ENCODE results near the gene RAB39A.
"Not testable (repeated sequence)": the region's sequence is repeated elsewhere in the genome, so short reads cannot be mapped to it uniquely, and the experiment has no call there.

The RAB39A gene

DNA sequence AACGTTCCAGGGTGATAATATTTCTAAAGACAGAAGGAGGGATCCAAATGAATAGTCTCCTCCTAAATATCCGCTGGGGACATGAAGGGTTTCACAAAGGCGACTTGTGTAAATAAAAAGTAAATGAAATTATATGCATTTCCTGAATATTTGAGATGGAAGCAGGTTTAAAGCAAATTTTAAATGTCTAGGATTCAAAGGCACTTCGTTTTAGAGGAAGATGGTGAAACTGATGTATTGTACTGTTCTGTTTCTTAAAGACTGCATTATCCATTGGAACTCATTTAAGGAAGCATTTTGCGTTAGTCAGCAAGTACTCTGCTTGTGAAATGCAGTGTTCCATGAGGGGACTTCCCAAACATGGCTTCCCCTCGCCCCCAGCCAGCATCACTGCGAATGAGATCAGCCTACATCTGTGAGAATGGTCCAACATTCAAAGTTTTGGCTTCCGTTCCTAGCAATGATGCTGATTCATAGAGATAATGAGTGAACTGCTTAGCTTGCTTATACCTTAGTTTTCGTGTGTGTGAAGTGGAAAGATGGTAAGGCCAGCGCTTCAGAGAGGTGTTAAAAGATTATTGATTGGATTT, 1.5 kb downstream of the RAB39A start:
- no peaks in the 10 kb centered on the region for H3K9me3 ChIP-seq
- no peak for DNase-seq (ENCODE audit: low spot score in 2 of 2)
- H3K4me1 ChIP-seq: peaks cover 8% of the 10 kb centered on the region; the same call in 1 of the 2 replicates
- in situ Hi-C loops (cut with MboI; ENCODE audit: low sequenced_read_pairs): no loop called here
- no peaks in the 10 kb centered on the region for H3K36me3 ChIP-seq (replicated peaks)
- peak overlapping the region; percentile 47 for H3K4me3 ChIP-seq
- no peaks in the 10 kb centered on the region; the same call in 1 of the 2 replicates for H3K27me3 ChIP-seq (ENCODE audit: low read depth)

DNA sequence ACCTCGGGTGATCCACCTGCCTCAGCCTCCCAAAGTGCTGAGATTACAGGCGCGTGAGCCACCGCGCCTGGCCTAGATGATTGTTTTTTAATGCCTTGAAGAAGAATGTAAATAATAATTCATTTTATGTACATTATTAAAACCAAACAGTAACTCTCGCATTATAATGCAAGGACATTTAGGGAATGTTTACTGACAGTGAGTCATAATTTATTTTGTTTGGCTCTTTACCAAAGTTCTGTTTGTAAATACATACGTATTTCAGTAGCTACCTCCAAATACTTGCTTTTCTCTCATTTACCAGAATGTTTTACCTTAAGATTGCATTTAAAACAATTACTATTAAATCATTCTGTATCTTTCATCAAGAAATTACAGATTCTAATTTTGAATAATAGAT, 3.0 kb downstream of the RAB39A start:
- Histone ChIP-seq H3K4me1 (peaks cover 8% of the 10 kb centered on the region; the same call in 1 of the 2 replicates), H3K27me3 (ENCODE audit: low read depth) (no peaks in the 10 kb centered on the region; the same call in 1 of the 2 replicates), H3K9me3 (no peaks in the 10 kb centered on the region), H3K4me3 (no peak overlapping the region), H3K36me3 (replicated peaks) (no peaks in the 10 kb centered on the region)
- in situ Hi-C loops (cut with MboI; ENCODE audit: low sequenced_read_pairs): no loop called here
- no peak for DNase-seq (ENCODE audit: low spot score in 2 of 2)

DNA sequence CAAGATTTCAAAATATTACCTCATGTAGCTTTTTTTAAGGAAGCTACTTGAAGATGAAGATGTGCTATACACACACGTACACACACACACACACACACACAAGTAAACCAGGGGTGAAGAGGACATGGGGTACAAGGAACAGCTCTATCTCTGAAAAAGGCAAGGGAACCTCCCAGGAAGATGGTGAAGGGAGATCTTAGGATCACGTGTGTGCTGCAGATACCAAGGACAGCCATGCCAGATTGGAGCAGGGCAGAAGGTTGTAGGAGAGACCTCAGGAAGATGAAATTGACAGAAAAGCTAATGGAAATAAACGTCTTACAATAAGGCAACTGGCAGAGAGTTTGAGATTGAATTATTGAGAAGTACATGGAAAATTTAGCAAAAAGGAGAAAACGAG, 19.7 kb downstream of the RAB39A start:
- Histone ChIP-seq H3K36me3 (replicated peaks) (no peaks in the 10 kb centered on the region), H3K9me3 (no peaks in the 10 kb centered on the region), H3K4me3 (no peak overlapping the region), H3K27me3 (ENCODE audit: low read depth) (no peaks in the 10 kb centered on the region), H3K4me1 (no peaks in the 10 kb centered on the region)
- in situ Hi-C loops (cut with MboI; ENCODE audit: low sequenced_read_pairs): no loop called here
- DNase-seq (ENCODE audit: low spot score in 2 of 2): no peak

DNA sequence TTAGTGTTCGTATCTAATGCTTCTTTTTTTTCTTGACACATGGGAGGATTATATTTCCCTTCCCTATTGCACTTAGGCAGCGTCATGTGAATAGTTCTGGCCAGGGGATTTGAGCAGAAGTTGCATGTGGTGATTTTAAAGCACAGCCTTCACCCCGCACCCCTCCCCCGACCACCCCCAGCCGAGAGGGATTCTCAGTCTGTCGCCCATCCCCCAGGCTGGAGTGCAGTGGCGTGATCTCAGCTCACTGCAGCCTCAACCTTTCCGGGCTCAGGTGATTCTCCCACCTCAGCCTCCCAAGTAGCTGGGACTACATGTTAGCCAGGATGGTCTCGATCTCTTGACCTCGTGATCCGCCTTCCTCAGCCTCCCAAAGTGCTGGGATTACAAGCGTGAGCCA, 20.1 kb downstream of the RAB39A start:
- in situ Hi-C loops (cut with MboI; ENCODE audit: low sequenced_read_pairs); DNase-seq (ENCODE audit: low spot score in 2 of 2); H3K9me3 ChIP-seq; H3K27me3 ChIP-seq (ENCODE audit: low read depth); H3K4me1 ChIP-seq; H3K4me3 ChIP-seq; H3K36me3 ChIP-seq (replicated peaks): not testable (repeated sequence)

DNA sequence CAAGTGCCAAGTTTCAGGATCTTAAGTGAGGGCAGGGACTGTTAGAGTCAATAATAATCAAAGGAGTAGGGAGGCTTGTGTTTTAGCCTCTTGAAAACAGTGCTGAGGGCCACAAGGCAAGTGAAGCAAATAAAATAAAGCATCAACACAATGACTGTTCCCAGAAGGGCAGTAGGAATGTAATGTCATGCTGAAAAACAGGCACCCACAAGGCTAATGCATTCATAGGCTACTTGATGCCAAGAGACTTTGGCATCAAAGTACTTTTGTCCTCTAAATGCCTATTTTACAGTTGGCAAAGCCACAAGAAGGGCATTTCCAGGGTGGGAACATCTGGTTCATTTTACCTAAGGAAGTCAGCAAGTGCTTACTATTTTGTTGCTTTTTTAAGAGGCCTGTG, 22.9 kb downstream of the RAB39A start:
- H3K4me1 ChIP-seq: no peaks in the 10 kb centered on the region

DNA sequence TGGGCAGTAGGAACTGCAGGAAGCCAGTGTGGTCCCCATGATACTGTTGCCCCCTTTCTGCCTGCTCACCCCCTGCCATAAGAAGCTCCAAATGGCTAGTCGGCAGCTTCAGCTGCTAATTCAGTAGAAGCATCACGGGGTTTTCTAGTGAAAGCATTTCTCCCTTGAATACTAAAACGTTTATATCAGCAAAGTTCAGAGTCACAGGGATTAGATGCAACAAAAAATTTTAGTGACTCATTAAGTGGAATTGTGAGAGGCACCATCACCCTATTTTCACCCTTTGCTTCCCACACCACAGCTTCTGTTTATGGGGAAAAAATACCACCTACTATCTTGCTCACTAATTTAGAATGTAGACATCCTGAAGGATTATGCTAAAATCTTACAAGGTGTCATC, 25.2 kb downstream of the RAB39A start:
- Histone ChIP-seq H3K4me3 (no peak overlapping the region), H3K36me3 (replicated peaks) (no peaks in the 10 kb centered on the region), H3K4me1 (no peaks in the 10 kb centered on the region), H3K9me3 (no peaks in the 10 kb centered on the region), H3K27me3 (ENCODE audit: low read depth) (no peaks in the 10 kb centered on the region)
- in situ Hi-C loops (cut with MboI; ENCODE audit: low sequenced_read_pairs): no loop called here
- no peak for DNase-seq (ENCODE audit: low spot score in 2 of 2)

More for the DNA sequence above, 22.9 kb downstream of the RAB39A start:
- Histone ChIP-seq H3K4me3 (no peak overlapping the region), H3K9me3 (no peaks in the 10 kb centered on the region), H3K36me3 (replicated peaks) (no peaks in the 10 kb centered on the region), H3K27me3 (ENCODE audit: low read depth) (no peaks in the 10 kb centered on the region)
- in situ Hi-C loops (cut with MboI; ENCODE audit: low sequenced_read_pairs): no loop called here
- DNase-seq (ENCODE audit: low spot score in 2 of 2): no peak

DNA sequence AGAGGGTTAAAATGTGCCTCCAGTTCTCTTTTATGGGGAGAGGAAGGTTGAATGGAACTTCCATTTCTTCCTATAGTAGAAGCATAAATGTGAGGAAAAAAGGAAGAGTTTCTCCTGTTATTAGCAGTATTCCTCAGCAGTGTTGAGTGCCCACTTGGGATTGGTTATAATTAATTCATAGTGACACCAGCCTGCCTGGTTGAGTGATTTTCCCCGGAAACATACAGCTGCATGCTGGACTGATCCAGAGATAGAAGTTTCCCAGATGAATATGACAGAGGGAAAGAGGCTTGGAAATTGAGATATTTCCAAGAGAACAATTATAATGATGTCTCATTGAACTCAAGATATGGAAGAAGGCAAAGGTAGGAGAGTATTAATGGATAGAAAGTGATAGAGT, 28.3 kb downstream of the RAB39A start:
- in situ Hi-C loops (cut with MboI; ENCODE audit: low sequenced_read_pairs): no loop called here
- H3K27me3 ChIP-seq (ENCODE audit: low read depth): no peaks in the 10 kb centered on the region
- no peak overlapping the region for H3K4me3 ChIP-seq
- H3K4me1 ChIP-seq: no peaks in the 10 kb centered on the region
- DNase-seq (ENCODE audit: low spot score in 2 of 2): no peak
- H3K36me3 ChIP-seq (replicated peaks): no peaks in the 10 kb centered on the region
- no peaks in the 10 kb centered on the region for H3K9me3 ChIP-seq

DNA sequence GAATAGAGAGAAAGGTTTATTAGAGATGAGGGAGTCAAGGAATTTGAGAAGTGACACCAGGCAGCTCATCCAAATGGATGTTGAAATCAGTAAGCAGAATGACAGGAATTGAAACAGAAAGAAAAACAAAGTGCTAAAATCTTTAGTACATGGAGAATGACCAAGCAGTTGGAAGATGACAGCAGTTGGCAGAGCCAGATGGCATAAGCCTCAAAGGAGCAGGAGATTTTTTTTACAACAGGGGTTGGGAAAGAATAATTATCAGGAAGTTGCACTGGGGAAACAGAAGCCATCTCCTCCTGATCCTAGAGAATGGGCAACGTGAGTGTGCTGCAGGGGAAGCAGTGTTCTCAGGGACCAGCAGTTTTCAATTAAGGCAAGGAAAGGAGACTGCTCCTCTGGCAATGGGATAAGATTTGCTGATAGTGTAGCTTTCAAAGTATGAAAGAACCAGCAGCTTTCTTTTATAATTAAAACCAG, 28.9 kb downstream of the RAB39A start:
- in situ Hi-C loops (cut with MboI; ENCODE audit: low sequenced_read_pairs): no loop called here
- no peaks in the 10 kb centered on the region for H3K4me1 ChIP-seq
- no peak for DNase-seq (ENCODE audit: low spot score in 2 of 2)
- H3K36me3 ChIP-seq (replicated peaks): no peaks in the 10 kb centered on the region
- H3K27me3 ChIP-seq (ENCODE audit: low read depth): no peaks in the 10 kb centered on the region
- no peak overlapping the region for H3K4me3 ChIP-seq
- H3K9me3 ChIP-seq: no peaks in the 10 kb centered on the region

DNA sequence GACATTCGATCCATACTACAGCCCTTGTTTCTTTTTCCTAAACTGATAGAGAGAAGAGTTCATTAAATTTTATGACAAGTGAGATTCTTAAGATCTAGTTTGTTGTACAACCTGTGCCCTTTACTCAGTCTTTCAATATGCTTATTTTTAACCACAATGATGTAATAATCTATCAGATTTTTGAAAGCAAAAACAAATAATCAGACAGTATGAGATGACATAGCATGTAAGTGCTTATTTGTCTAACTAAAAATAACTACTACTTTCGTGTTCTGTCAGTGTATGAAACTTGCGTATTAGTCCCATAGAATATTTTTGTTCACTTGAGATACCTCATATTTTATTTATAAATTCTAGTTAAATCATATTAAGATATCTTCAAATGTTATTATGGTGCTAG, 33.2 kb downstream of the RAB39A start:
- in situ Hi-C loops (cut with MboI; ENCODE audit: low sequenced_read_pairs): no loop called here
- no peaks in the 10 kb centered on the region for H3K27me3 ChIP-seq (ENCODE audit: low read depth)
- no peaks in the 10 kb centered on the region for H3K36me3 ChIP-seq (replicated peaks)
- no peak overlapping the region for H3K4me3 ChIP-seq
- DNase-seq (ENCODE audit: low spot score in 2 of 2): no peak
- no peaks in the 10 kb centered on the region for H3K4me1 ChIP-seq
- H3K9me3 ChIP-seq: no peaks in the 10 kb centered on the region

DNA sequence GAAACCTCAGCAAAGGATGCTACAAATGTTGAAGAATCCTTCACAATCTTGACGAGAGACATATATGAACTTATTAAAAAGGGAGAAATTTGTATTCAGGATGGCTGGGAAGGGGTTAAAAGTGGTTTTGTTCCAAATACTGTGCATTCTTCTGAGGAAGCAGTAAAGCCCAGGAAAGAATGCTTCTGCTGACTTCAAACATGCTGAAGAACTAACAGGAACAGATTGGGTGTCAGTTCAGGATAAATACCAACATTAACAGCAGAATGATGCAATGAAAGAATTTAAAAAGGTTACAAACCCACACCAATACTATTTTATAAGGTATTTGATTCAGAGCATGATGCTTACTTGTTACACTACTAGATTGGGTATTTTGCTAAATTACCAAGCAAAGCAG, 33.9 kb downstream of the RAB39A start:
- H3K9me3 ChIP-seq: no peaks in the 10 kb centered on the region
- no peaks in the 10 kb centered on the region for H3K36me3 ChIP-seq (replicated peaks)
- H3K27me3 ChIP-seq (ENCODE audit: low read depth): no peaks in the 10 kb centered on the region
- no peaks in the 10 kb centered on the region for H3K4me1 ChIP-seq
- no peak for DNase-seq (ENCODE audit: low spot score in 2 of 2)
- no peak overlapping the region for H3K4me3 ChIP-seq
- in situ Hi-C loops (cut with MboI; ENCODE audit: low sequenced_read_pairs): no loop called here

DNA sequence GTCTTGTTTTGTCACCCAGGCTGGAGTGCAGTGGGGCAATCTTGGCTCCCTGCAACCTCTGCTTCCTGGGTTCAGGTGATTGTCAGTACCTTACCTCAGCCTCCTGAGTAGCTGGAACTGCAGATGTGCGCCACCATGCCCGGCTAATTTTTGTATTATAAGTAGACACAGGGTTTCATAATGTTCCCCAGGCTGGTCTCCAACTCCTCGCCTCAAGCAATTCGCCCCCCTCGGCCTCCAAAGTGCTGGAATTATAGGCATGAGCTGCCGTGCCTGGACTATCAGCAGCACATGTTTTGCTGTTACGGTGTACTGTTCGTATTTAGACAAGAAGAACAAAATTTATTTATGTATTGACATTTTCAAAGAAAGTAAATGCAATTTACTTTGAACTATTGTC, 34.8 kb downstream of the RAB39A start:
- no peaks in the 10 kb centered on the region for H3K27me3 ChIP-seq (ENCODE audit: low read depth)
- H3K4me1 ChIP-seq: no peaks in the 10 kb centered on the region
- in situ Hi-C loops (cut with MboI; ENCODE audit: low sequenced_read_pairs): no loop called here
- H3K4me3 ChIP-seq: no peak overlapping the region
- no peak for DNase-seq (ENCODE audit: low spot score in 2 of 2)
- no peaks in the 10 kb centered on the region for H3K36me3 ChIP-seq (replicated peaks)
- no peaks in the 10 kb centered on the region for H3K9me3 ChIP-seq

DNA sequence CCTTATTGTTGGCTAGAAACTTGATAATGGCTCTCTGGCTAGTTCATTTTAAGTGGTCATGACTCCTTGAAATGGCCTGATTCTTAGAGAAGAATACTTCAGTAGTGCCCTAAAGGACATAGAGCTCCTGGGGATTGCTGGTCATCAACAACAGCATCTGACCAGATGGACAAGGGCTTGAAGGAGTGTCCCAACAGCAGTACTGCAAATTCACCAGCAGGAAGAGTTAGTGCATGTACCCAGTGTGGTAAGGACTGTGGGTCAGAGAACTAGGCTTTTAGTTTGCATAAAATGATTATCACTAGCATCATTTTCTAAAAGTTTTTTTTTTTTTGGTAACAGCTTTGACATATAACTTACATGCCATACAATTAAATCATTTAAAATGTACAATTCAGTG, 41.0 kb downstream of the RAB39A start:
- Histone ChIP-seq H3K4me1 (peaks cover 8% of the 10 kb centered on the region), H3K4me3 (no peak overlapping the region), H3K27me3 (ENCODE audit: low read depth) (no peaks in the 10 kb centered on the region), H3K9me3 (no peaks in the 10 kb centered on the region), H3K36me3 (replicated peaks) (no peaks in the 10 kb centered on the region)
- in situ Hi-C loops (cut with MboI; ENCODE audit: low sequenced_read_pairs): no loop called here
- peak; percentile 9 to 32 for DNase-seq (ENCODE audit: low spot score in 2 of 2)

DNA sequence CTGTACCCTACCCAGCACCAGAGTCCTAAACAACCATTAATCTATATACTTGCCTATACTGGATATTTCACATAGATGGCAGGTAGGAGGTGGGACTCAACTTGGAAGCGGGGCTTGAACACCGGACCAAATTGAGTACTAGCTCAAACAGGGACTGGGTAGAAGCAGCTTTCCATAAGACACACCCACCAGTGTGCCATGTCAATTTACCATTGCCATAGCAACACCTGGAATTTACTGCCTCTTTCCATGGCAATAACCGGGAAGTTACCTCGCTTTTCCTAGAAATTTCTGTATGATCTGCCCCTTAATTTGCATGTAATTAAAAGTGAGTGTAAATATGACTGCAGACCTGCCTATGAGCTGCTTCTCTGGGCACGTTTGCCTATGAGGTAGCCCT, 41.8 kb downstream of the RAB39A start:
- H3K27me3 ChIP-seq (ENCODE audit: low read depth): no peaks in the 10 kb centered on the region
- no peak overlapping the region for H3K4me3 ChIP-seq
- H3K36me3 ChIP-seq (replicated peaks): no peaks in the 10 kb centered on the region
- no peaks in the 10 kb centered on the region for H3K9me3 ChIP-seq
- in situ Hi-C loops (cut with MboI; ENCODE audit: low sequenced_read_pairs): no loop called here
- DNase-seq (ENCODE audit: low spot score in 2 of 2): no peak
- peaks cover 8% of the 10 kb centered on the region for H3K4me1 ChIP-seq

DNA sequence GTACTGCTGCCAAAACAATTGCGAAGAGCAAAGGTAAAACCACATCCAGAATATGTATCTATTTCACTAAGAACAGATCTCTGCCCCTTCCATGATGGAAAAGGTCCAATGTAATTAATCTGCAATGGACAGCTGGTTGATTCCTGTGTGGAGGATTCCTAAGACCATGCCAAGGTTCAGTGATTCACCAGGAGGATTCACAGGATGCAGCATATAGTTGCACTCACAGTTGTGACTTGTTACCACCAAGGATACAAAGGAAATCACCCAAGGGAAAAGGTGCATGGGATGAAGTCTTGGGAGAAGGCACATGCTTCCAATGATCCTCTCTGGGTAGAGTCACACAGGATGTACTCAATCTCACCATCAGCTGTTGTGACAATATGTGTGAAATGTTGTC, 45.4 kb downstream of the RAB39A start:
- H3K27me3 ChIP-seq (ENCODE audit: low read depth): no peaks in the 10 kb centered on the region
- H3K36me3 ChIP-seq (replicated peaks): no peaks in the 10 kb centered on the region
- no peaks in the 10 kb centered on the region for H3K9me3 ChIP-seq
- peaks cover 8% of the 10 kb centered on the region for H3K4me1 ChIP-seq
- H3K4me3 ChIP-seq: no peak overlapping the region
- DNase-seq (ENCODE audit: low spot score in 2 of 2): no peak
- in situ Hi-C loops (cut with MboI; ENCODE audit: low sequenced_read_pairs): no loop called here

All from HAP-1 (cell line).